SK-N-MC (cell line): ENCODE results near the gene PRODH.

Experiments used
- DNase-seq: peaks from one replicate; pipeline ENCODE4 v3.0.0-alpha.2; 2011; ENCODE audit warnings: low read depth, low spot score
- H3K27ac ChIP-seq: fragments of 200-600 bp; sonication (generic); 2 replicates; pipeline ENCODE4 v1.5.1; 2016; ENCODE audit warnings: mixed run types
- H3K36me3 ChIP-seq: fragments of 200-600 bp; sonication (generic); 2 replicates; pipeline ENCODE4 v1.6.1; 2017; ENCODE audit warnings: antibody characterized with exemption, low read length, mixed read lengths; ENCODE audit not compliant: insufficient read depth
- H3K4me3 ChIP-seq: fragments of 200-600 bp; sonication (generic); 2 replicates; pipeline ENCODE4 v1.5.1; 2016
- H3K9ac ChIP-seq: fragments of 200-600 bp; sonication (generic); 2 replicates; pipeline ENCODE4 v1.8.0; 2017; ENCODE audit warnings: mixed run types, mixed read lengths; ENCODE audit not compliant: insufficient read length
- H3K9me3 ChIP-seq: fragments of 200-600 bp; sonication (generic); 2 replicates; pipeline ENCODE4 v1.6.1; 2017; ENCODE audit warnings: low read depth, mild to moderate bottlenecking, antibody characterized with exemption, low read length, moderate library complexity, mixed read lengths
- EZH2 ChIP-seq: fragments of 200-600 bp; sonication (generic); IDR thresholded peaks from one replicate; pipeline ENCODE4 v1.6.1; 2017; ENCODE audit warnings: antibody characterized with exemption
- FOXP2 ChIP-seq: optimal IDR thresholded peaks from 2 replicates; pipeline ENCODE3; 2011; ENCODE audit warnings: mild to moderate bottlenecking, moderate library complexity; ENCODE audit not compliant: insufficient read depth; ENCODE audit errors: extremely low read length, control extremely low read depth
- POLR2AphosphoS5 ChIP-seq: IDR thresholded peaks from 2 replicates; pipeline ENCODE4 v1.6.1; 2012; ENCODE audit warnings: mild to moderate bottlenecking, low read depth, low read length, borderline replicate concordance

PRODH gene

GRCh38 chr22:18935889-18936529 is at the start of gene PRODH:
PRODH (minus strand) TSS chr22:18936293; CDS start chr22:18936287, 6 bp downstream.
- Histone ChIP-seq H3K36me3 (no peaks in the 10 kb centered on the region), H3K9me3 (no peaks in the 10 kb centered on the region), H3K9ac (no peak within 1 kb of the TSS), H3K4me3 (no peak within 1 kb of the TSS), H3K27ac (no peak within 1 kb of the TSS)
- DNase-seq = no peak
- TF ChIP-seq EZH2 (no peak), POLR2AphosphoS5 (no peak), FOXP2 (no peak)

- Histone ChIP-seq H3K27ac (no peak overlapping the region), H3K36me3 (no peaks in the 10 kb centered on the region), H3K4me3 (no peak overlapping the region), H3K9ac (no peak overlapping the region), H3K9me3 (no peaks in the 10 kb centered on the region)
- no peak for DNase-seq
- TF ChIP-seq FOXP2 = no peak
- TF ChIP-seq EZH2 = no peak
- TF ChIP-seq POLR2AphosphoS5 = no peak
These were observed 49.7 kb upstream of the PRODH start for GRCh38 chr22:18985780-18986179.

- no peaks in the 10 kb centered on the region for H3K36me3 ChIP-seq
- TF ChIP-seq FOXP2 (no peak), POLR2AphosphoS5 (no peak), EZH2 (no peak)
- no peaks in the 10 kb centered on the region for H3K9me3 ChIP-seq
- DNase-seq = no peak
- no peak overlapping the region for H3K9ac ChIP-seq
- H3K27ac ChIP-seq = no peak overlapping the region
- no peak overlapping the region for H3K4me3 ChIP-seq
These were observed 48.5 kb upstream of the PRODH start for GRCh38 chr22:18984564-18984963.

GRCh38 chr22:18983120-18983651 is 47.1 kb upstream of the PRODH start:
- TF ChIP-seq FOXP2 = no peak
- no peak for TF ChIP-seq POLR2AphosphoS5
- TF ChIP-seq EZH2 = no peak
- no peak for DNase-seq
- Histone ChIP-seq H3K9ac (no peak overlapping the region), H3K4me3 (no peak overlapping the region), H3K36me3 (no peaks in the 10 kb centered on the region), H3K27ac (no peak overlapping the region), H3K9me3 (no peaks in the 10 kb centered on the region)

GRCh38 chr22:18980829-18981228 is 44.7 kb upstream of the PRODH start:
- H3K27ac ChIP-seq = no peak overlapping the region
- no peak overlapping the region for H3K9ac ChIP-seq
- no peak for TF ChIP-seq EZH2
- H3K9me3 ChIP-seq = no peaks in the 10 kb centered on the region
- no peak overlapping the region for H3K4me3 ChIP-seq
- no peak for DNase-seq
- H3K36me3 ChIP-seq = no peaks in the 10 kb centered on the region

GRCh38 chr22:18979957-18980356 is 43.9 kb upstream of the PRODH start:
- no peak overlapping the region for H3K9ac ChIP-seq
- H3K4me3 ChIP-seq = no peak overlapping the region
- no peaks in the 10 kb centered on the region for H3K36me3 ChIP-seq
- no peaks in the 10 kb centered on the region for H3K9me3 ChIP-seq
- TF ChIP-seq EZH2 = no peak
- no peak for TF ChIP-seq FOXP2
- TF ChIP-seq POLR2AphosphoS5 = no peak
- H3K27ac ChIP-seq = no peak overlapping the region
- DNase-seq = no peak

GRCh38 chr22:18978506-18978905 is 42.4 kb upstream of the PRODH start:
- no peak overlapping the region for H3K4me3 ChIP-seq
- TF ChIP-seq POLR2AphosphoS5 (no peak), EZH2 (no peak), FOXP2 (no peak)
- H3K9ac ChIP-seq = no peak overlapping the region
- H3K36me3 ChIP-seq = no peaks in the 10 kb centered on the region
- DNase-seq = no peak
- no peaks in the 10 kb centered on the region for H3K9me3 ChIP-seq
- H3K27ac ChIP-seq = no peak overlapping the region

- no peak overlapping the region for H3K27ac ChIP-seq
- no peak overlapping the region for H3K4me3 ChIP-seq
- no peaks in the 10 kb centered on the region for H3K9me3 ChIP-seq
- no peaks in the 10 kb centered on the region for H3K36me3 ChIP-seq
- no peak overlapping the region for H3K9ac ChIP-seq
- TF ChIP-seq EZH2 (no peak), POLR2AphosphoS5 (no peak), FOXP2 (no peak)
- DNase-seq = no peak
These were observed 41.8 kb upstream of the PRODH start for GRCh38 chr22:18977824-18978425.
